A549 treated with DMSO at 1 μM for 4 hours (cell line): ENCODE results near the gene SEMA4C. TPM values are rescaled to one million over a fixed set of nuclear protein-coding genes. Genes with fewer than 3 reads are reported as not detected.

Experiments used
- total RNA-seq: library from RNA; stranded (reverse); fragments of 200-300 nt; extraction: Qiagen RNA extraction; gene quantifications from 5 replicates; pipeline ENCODE4 v1.2.3, GENCODE V29; 2022; ENCODE audit warnings: low read depth

Gene SEMA4C, protein sequence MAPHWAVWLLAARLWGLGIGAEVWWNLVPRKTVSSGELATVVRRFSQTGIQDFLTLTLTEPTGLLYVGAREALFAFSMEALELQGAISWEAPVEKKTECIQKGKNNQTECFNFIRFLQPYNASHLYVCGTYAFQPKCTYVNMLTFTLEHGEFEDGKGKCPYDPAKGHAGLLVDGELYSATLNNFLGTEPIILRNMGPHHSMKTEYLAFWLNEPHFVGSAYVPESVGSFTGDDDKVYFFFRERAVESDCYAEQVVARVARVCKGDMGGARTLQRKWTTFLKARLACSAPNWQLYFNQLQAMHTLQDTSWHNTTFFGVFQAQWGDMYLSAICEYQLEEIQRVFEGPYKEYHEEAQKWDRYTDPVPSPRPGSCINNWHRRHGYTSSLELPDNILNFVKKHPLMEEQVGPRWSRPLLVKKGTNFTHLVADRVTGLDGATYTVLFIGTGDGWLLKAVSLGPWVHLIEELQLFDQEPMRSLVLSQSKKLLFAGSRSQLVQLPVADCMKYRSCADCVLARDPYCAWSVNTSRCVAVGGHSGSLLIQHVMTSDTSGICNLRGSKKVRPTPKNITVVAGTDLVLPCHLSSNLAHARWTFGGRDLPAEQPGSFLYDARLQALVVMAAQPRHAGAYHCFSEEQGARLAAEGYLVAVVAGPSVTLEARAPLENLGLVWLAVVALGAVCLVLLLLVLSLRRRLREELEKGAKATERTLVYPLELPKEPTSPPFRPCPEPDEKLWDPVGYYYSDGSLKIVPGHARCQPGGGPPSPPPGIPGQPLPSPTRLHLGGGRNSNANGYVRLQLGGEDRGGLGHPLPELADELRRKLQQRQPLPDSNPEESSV
- 18.2 to 25.6 TPM (median 21.5 TPM) in 5 replicates for total RNA-seq

DNA sequence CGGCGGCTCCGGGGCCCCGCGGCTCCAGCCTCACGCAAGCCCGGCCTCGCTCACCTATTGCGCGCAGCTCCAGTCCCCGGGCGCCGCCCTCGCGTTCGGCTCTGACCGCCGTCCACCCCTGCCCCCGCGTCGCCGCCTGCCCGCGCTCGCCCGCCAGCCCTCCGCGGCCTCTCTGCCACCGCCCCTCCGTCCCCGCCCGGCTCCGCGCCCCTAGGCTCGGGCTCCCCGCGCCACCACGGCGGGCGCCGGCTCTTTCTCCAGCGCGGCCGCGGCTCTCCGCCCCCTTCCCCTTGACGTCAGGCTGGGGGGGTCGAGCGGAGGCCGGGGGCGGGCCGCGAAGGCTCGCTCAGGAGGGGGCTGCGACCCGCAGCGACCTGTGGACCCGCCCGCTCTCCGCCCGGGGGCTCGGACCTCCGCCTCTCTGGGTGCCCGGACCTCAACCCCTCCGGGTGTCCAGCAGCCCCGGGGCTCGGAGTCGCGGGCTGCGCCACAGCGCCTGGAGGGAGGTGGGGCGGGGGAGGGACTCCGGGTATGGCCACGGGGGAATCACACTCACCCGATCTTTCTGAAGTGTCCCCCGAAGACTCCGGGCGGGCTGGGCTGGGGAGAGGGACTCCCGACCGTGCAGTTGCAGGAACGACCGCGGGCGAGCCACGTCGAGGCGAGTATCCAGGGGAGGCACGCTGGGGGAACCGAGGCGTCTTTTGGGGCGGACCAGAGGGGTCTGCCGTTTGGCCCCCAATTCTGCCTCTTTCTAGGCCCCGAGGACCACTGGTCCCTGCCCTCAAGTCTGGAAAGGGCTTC, at the start of gene SEMA4C:
Gene SEMA4C (minus strand): TSS at position 259 of the 804 bp plus-strand sequence. CDS start 2,194 bp downstream, outside the sequence.

DNA sequence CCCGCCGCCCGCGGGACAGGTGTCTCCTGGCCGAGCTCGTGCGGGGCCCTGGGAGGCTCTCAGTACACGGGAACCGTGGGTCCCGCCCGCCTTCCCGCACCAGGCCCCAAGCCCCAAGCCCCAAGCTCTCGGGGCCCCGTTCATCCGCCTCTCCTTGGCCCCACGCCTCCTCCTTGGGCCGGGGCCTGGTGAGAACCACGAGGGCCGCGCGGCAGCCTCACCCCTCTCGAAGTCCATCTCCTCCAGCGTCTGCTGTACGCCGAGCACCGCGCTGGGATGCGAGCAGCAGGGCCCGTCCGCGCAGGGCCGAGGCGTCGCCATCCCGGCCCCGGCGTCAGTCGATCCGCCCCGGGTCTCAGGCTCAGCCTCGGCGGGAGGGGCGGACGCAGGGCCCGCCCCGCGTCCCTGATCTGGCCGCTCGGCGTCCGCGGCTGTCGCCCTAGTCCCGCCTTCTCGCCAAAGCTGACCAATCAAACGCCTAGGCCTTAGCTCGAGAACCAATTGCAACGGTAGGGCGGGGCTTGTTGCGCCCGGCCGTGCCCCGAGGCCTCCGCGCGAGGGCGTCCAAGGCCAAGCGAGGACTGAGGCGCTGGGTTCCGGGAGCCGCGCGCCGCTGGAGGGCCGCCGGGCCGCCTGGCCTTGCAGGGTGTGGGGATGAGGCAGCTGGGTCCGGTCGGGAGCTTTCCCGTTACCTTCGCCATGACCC, 12.1 kb downstream of the SEMA4C start, which contains the start of gene ANKRD39:
Gene ANKRD39 (minus strand): TSS at position 350 of the 706 bp plus-strand sequence. CDS start 29 bp downstream, at position 321.

DNA sequence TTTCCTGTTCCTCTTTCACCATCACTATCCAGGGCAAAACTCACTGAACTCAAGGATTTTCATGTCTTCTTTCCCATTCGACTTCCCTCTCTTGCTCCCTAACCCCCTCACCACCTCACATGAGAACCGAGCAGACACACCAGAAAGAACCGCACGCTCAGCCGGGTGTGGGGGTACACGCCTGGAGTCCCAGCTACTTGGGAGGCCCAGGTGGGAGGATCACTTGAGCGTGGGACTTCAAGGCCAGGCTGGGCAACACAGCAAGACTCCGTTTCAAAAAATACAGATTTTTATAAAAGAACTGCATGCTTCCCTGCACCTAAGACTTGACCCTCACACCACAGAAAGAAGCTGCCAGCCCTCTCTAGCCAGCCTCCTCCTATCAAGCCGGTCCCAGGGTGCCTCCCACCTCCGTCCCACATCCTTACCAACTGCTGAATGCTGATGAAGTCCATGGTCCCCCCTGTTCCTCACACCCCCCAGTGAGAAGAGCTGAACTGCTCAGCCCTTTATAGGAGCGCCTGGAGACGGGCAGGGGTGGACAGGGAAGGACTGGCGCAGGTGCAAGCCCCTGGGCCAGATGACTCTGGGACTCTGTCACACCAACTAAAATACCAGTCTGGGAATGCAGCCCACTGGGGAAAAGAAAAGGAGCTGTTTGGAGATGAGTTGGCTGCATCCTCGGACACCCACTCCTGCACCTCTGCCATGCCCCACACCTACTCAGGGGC, 26.2 kb downstream of the SEMA4C start, which contains the start of gene ANKRD23:
Gene ANKRD23 (minus strand): TSS at position 484 of the 731 bp plus-strand sequence. CDS start 29 bp downstream, at position 455.

DNA sequence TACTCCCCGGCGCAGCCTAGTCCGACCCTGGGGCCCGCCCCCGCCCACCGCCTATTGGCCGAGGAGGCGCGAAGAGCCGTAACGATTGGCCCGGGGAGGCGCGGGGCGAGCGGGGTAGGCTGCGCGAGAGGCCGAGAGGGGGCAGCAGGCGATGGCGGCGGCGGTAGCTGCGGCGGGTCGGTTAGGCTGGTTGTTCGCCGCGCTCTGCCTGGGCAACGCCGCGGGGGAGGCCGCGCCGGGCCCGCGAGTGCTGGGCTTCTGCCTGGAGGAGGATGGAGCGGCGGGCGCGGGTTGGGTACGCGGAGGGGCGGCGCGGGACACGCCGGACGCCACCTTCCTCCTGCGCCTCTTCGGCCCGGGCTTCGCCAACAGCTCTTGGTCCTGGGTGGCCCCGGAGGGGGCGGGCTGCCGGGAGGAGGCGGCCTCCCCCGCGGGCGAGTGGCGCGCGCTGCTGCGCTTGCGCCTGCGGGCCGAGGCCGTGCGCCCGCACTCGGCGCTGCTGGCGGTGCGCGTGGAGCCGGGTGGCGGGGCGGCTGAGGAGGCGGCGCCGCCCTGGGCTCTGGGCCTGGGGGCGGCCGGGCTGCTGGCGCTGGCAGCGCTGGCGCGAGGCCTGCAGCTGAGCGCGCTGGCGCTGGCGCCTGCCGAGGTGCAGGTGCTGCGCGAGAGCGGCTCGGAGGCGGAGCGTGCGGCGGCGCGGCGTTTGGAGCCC, 53.6 kb downstream of the SEMA4C start, which contains the start of gene CNNM3:
Gene CNNM3 (plus strand): TSS at position 142 of the 709 bp plus-strand sequence. CDS start 10 bp downstream, at position 152.

Other genes starting within 250 kb of the SEMA4C start
- 32.0 to 37.2 TPM (median 34.1 TPM) in 5 replicates for gene KANSL3, start 231.8 kb downstream of the SEMA4C start, total RNA-seq
- 0.02 TPM in 1 of 5 replicates, not detected in the others for gene FER1L5, start 227.3 kb downstream of the SEMA4C start, total RNA-seq
- gene LMAN2L, start 130.0 kb downstream of the SEMA4C start, total RNA-seq = 19.8 to 26.3 TPM (median 25.3 TPM) in 5 replicates
- gene CNNM4, start 109.2 kb downstream of the SEMA4C start, total RNA-seq = 15.3 to 21.0 TPM (median 18.7 TPM) in 5 replicates
- 11.8 to 16.4 TPM (median 16.0 TPM) in 5 replicates for gene CNNM3, start 53.8 kb downstream of the SEMA4C start, total RNA-seq
- gene ANKRD23, start 26.1 kb downstream of the SEMA4C start, total RNA-seq = 1.3 to 2.5 TPM (median 1.8 TPM) in 5 replicates
- 19.0 to 23.7 TPM (median 20.5 TPM) in 5 replicates for gene ANKRD39, start 12.1 kb downstream of the SEMA4C start, total RNA-seq
- gene FAM178B, start 116.5 kb upstream of the SEMA4C start, total RNA-seq = not detected in 5 replicates
- gene FAHD2B, start 224.8 kb upstream of the SEMA4C start, total RNA-seq = 10.8 to 12.7 TPM (median 11.6 TPM) in 5 replicates
- gene ANKRD36, start 243.1 kb upstream of the SEMA4C start, total RNA-seq = 4.6 to 6.5 TPM (median 5.8 TPM) in 5 replicates